ENCODE data around the gene AHNAK2.
"Not testable (repeated sequence)": the region's sequence is repeated elsewhere in the genome, so short reads cannot be mapped to it uniquely, and the experiment has no call there.

AHNAK2 gene

GRCh38 chr14:104924421-104925213 lies 53.6 kb downstream of the AHNAK2 start, which contains the start of gene PLD4:
Gene PLD4, plus strand, starts transcription at chr14:104924879. Its CDS starts 2,262 bp downstream, at chr14:104927141.
- no peak for FAIRE-seq

GRCh38 chr14:104923640-104924420 lies 54.3 kb downstream of the AHNAK2 start:
- FAIRE-seq, result no peak

GRCh38 chr14:104919993-104920315 lies 58.2 kb downstream of the AHNAK2 start:
- no peak for FAIRE-seq

GRCh38 chr14:104919152-104919992 lies 58.8 kb downstream of the AHNAK2 start:
- FAIRE-seq, result not testable (repeated sequence)

GRCh38 chr14:104917993-104918392 lies 60.2 kb downstream of the AHNAK2 start:
- no peak for FAIRE-seq

GRCh38 chr14:104917116-104917515 lies 61.1 kb downstream of the AHNAK2 start:
- no peak for FAIRE-seq

- no peak for FAIRE-seq
Measured at GRCh38 chr14:104913435-104913834, 64.7 kb downstream of the AHNAK2 start.

GRCh38 chr14:104912053-104912452 lies 66.1 kb downstream of the AHNAK2 start:
- FAIRE-seq, result no peak

GRCh38 chr14:104908303-104908702 lies 69.9 kb downstream of the AHNAK2 start:
- no peak for FAIRE-seq

GRCh38 chr14:104905579-104905933 lies 72.6 kb downstream of the AHNAK2 start:
- FAIRE-seq, result not testable (repeated sequence)

GRCh38 chr14:104904650-104905578 lies 73.3 kb downstream of the AHNAK2 start:
- not testable (repeated sequence) for FAIRE-seq

GRCh38 chr14:104903990-104904389 lies 74.2 kb downstream of the AHNAK2 start:
- no peak for FAIRE-seq

GRCh38 chr14:104900639-104901512 lies 77.3 kb downstream of the AHNAK2 start:
- no peak for FAIRE-seq

GRCh38 chr14:104899781-104900180 lies 78.4 kb downstream of the AHNAK2 start:
- no peak for FAIRE-seq

- no peak for FAIRE-seq
Measured at GRCh38 chr14:104898870-104899510, 79.2 kb downstream of the AHNAK2 start.

- no peak for FAIRE-seq
Measured at GRCh38 chr14:104898195-104898558, 80.0 kb downstream of the AHNAK2 start.

- FAIRE-seq, result no peak
Measured at GRCh38 chr14:104897330-104898194, 80.6 kb downstream of the AHNAK2 start.

GRCh38 chr14:104895786-104896661 lies 82.2 kb downstream of the AHNAK2 start:
- FAIRE-seq, result no peak
